Measurements from ENCODE around the gene PCED1B.
A peak's percentile ranks its signal among the peaks of the same experiment; 100 is the strongest.

The PCED1B gene

GRCh38 chr12:47067771-47068431 is 11.5 kb upstream of the PCED1B start:
- DNase-seq = no peak

- no peak for DNase-seq
Observed at GRCh38 chr12:47068539-47068938, 10.9 kb upstream of the PCED1B start.

- no peak for DNase-seq
Observed at GRCh38 chr12:47070310-47070709, 9.1 kb upstream of the PCED1B start.

- DNase-seq = no peak
Observed at GRCh38 chr12:47071241-47071852, 8.1 kb upstream of the PCED1B start.

- no peak for DNase-seq
Observed at GRCh38 chr12:47073951-47074350, 5.5 kb upstream of the PCED1B start.

GRCh38 chr12:47074757-47075156 is 4.7 kb upstream of the PCED1B start:
- DNase-seq = no peak

- DNase-seq = no peak
Observed at GRCh38 chr12:47075192-47076084, 4.0 kb upstream of the PCED1B start.

- no peak for DNase-seq
Observed at GRCh38 chr12:47077206-47078085, 2.0 kb upstream of the PCED1B start.

- no peak for DNase-seq
Observed at GRCh38 chr12:47078086-47078395, 1.4 kb upstream of the PCED1B start.

GRCh38 chr12:47078733-47079467 is 521 bp upstream of the PCED1B start:
- DNase-seq = peak; percentile 70

- DNase-seq = peak; percentile 53
Observed at GRCh38 chr12:47079981-47080724, 732 bp downstream of the PCED1B start.

GRCh38 chr12:47080725-47081502 is 1.5 kb downstream of the PCED1B start:
- peak; percentile 66 for DNase-seq

- DNase-seq = no peak
Observed at GRCh38 chr12:47082283-47082682, 2.9 kb downstream of the PCED1B start.

- DNase-seq = no peak
Observed at GRCh38 chr12:47082796-47083621, 3.6 kb downstream of the PCED1B start.

GRCh38 chr12:47084172-47084571 is 4.8 kb downstream of the PCED1B start:
- no peak for DNase-seq

- peak; percentile 60 for DNase-seq
Observed at GRCh38 chr12:47085815-47086252, 6.4 kb downstream of the PCED1B start.

GRCh38 chr12:47087088-47087688 is 7.8 kb downstream of the PCED1B start:
- DNase-seq = no peak

- no peak for DNase-seq
Observed at GRCh38 chr12:47088021-47088944, 8.9 kb downstream of the PCED1B start.

Data from CD4-positive, alpha-beta T cell treated with Interleukin-17A for 4 hours (primary cell).